ENCODE data around the gene PLD6.

PLD6 gene

GRCh38 chr17:17171186-17171585 lies 34.9 kb downstream of the PLD6 start:
- no peaks in the 10 kb centered on the region for H3K36me3 ChIP-seq (ENCODE audit: insufficient read depth)
- H3K4me1 ChIP-seq (ENCODE audit: low read depth, poor library complexity, severe bottlenecking), result no peaks in the 10 kb centered on the region
- no peak overlapping the region for H3K27ac ChIP-seq
- no peak overlapping the region for H3K4me2 ChIP-seq
- H3K4me3 ChIP-seq (IDR thresholded peaks at IDR 0.05; ENCODE audit: insufficient read depth, low read depth, low read length), result no peak overlapping the region
- H2AFZ ChIP-seq (ENCODE audit: low read depth), result no peak overlapping the region
- TF ChIP-seq, protein P1, sequence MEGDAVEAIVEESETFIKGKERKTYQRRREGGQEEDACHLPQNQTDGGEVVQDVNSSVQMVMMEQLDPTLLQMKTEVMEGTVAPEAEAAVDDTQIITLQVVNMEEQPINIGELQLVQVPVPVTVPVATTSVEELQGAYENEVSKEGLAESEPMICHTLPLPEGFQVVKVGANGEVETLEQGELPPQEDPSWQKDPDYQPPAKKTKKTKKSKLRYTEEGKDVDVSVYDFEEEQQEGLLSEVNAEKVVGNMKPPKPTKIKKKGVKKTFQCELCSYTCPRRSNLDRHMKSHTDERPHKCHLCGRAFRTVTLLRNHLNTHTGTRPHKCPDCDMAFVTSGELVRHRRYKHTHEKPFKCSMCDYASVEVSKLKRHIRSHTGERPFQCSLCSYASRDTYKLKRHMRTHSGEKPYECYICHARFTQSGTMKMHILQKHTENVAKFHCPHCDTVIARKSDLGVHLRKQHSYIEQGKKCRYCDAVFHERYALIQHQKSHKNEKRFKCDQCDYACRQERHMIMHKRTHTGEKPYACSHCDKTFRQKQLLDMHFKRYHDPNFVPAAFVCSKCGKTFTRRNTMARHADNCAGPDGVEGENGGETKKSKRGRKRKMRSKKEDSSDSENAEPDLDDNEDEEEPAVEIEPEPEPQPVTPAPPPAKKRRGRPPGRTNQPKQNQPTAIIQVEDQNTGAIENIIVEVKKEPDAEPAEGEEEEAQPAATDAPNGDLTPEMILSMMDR (conservative IDR thresholded peaks at IDR 0.05; ENCODE audit: low read depth, low read length), result no peak
- H3K79me2 ChIP-seq (ENCODE audit: insufficient read depth, low read depth), result no peaks in the 10 kb centered on the region
- no peaks in the 10 kb centered on the region for H3K27me3 ChIP-seq (ENCODE audit: insufficient read depth, low read depth)
- no peaks in the 10 kb centered on the region for H4K20me1 ChIP-seq (ENCODE audit: insufficient read depth)
- H3K9ac ChIP-seq, result no peak overlapping the region

DNA sequence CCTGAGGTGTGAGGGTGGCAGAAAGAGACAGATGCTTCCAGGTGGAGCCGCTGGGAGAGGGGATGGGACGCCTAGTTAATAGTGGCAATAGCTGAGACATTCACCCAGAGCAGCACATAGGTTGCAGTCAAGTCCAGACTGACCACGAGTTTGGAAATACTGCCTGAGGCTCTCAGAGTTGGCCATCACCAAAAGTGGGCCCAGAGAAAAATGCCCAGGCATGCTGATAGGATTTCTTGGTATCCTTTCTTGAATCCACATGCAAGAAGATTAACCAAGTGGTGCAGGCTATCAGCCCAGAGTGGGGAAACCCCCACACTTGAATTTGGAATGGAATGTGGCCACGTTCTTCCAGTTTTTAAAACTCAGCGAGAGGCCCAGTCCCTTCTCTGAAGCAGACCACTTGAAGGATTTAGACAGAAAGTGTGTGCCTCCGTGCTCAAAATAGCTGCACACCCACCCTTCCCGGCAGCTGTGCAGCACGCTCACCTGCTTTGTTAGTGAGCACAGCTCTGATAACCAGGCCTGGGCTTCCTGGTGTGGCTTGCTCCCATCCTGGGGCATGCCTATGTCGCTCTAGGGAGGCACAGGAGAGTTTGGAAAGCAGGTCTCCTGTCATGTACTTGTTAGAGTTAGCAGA lies 35.7 kb downstream of the PLD6 start:
- Histone ChIP-seq H3K4me2 (no peak overlapping the region), H3K4me3 (IDR thresholded peaks at IDR 0.05; ENCODE audit: insufficient read depth, low read depth, low read length) (no peak overlapping the region), H3K27ac (no peak overlapping the region), H3K9ac (no peak overlapping the region), H3K79me2 (ENCODE audit: insufficient read depth, low read depth) (no peaks in the 10 kb centered on the region), H4K20me1 (ENCODE audit: insufficient read depth) (no peaks in the 10 kb centered on the region), H3K36me3 (ENCODE audit: insufficient read depth) (no peaks in the 10 kb centered on the region), H3K4me1 (ENCODE audit: low read depth, poor library complexity, severe bottlenecking) (no peaks in the 10 kb centered on the region), H3K27me3 (ENCODE audit: insufficient read depth, low read depth) (no peaks in the 10 kb centered on the region), H2AFZ (ENCODE audit: low read depth) (no peak overlapping the region)
- TF ChIP-seq, protein P1 (conservative IDR thresholded peaks at IDR 0.05; ENCODE audit: low read depth, low read length), result no peak

- H3K27me3 ChIP-seq (ENCODE audit: insufficient read depth, low read depth), result no peaks in the 10 kb centered on the region
Measured at GRCh38 chr17:17169396-17169795, 36.7 kb downstream of the PLD6 start.

DNA sequence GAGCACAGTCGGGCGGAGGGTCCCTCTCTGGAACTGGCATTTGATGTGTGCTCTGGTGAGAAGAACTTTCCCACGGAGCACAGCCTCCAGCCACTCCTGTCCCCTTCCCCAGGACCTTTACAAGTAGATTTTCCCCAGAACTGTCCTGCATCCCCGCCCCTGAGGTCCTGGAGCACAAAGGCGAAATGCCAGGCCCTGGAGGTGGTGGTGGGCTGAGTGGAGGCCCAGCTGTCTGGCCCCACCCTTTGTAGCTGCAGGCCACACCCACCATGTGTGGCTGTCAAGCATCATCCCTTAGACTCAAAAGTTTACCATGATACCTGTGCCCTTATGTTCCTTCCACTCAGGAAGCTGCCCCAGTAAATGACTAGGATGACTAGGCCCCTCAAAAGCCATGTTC lies 37.7 kb downstream of the PLD6 start:
- Histone ChIP-seq H3K4me1 (ENCODE audit: low read depth, poor library complexity, severe bottlenecking) (no peaks in the 10 kb centered on the region), H2AFZ (ENCODE audit: low read depth) (no peak overlapping the region), H3K36me3 (ENCODE audit: insufficient read depth) (no peaks in the 10 kb centered on the region), H3K79me2 (ENCODE audit: insufficient read depth, low read depth) (no peaks in the 10 kb centered on the region), H3K4me2 (no peak overlapping the region), H3K4me3 (IDR thresholded peaks at IDR 0.05; ENCODE audit: insufficient read depth, low read depth, low read length) (no peak overlapping the region), H3K27ac (no peak overlapping the region), H3K9ac (no peak overlapping the region), H3K27me3 (ENCODE audit: insufficient read depth, low read depth) (no peaks in the 10 kb centered on the region), H4K20me1 (ENCODE audit: insufficient read depth) (no peaks in the 10 kb centered on the region)
- TF ChIP-seq, protein P1 (conservative IDR thresholded peaks at IDR 0.05; ENCODE audit: low read depth, low read length), result no peak

More at GRCh38 chr17:17169396-17169795, 36.7 kb downstream of the PLD6 start:
- no peak overlapping the region for H3K4me2 ChIP-seq
- TF ChIP-seq, protein P1 (conservative IDR thresholded peaks at IDR 0.05; ENCODE audit: low read depth, low read length), result no peak
- no peaks in the 10 kb centered on the region for H3K4me1 ChIP-seq (ENCODE audit: low read depth, poor library complexity, severe bottlenecking)
- no peak overlapping the region for H3K27ac ChIP-seq
- H3K9ac ChIP-seq, result no peak overlapping the region
- no peaks in the 10 kb centered on the region for H3K79me2 ChIP-seq (ENCODE audit: insufficient read depth, low read depth)
- H2AFZ ChIP-seq (ENCODE audit: low read depth), result no peak overlapping the region
- H3K36me3 ChIP-seq (ENCODE audit: insufficient read depth), result no peaks in the 10 kb centered on the region
- no peak overlapping the region for H3K4me3 ChIP-seq (IDR thresholded peaks at IDR 0.05; ENCODE audit: insufficient read depth, low read depth, low read length)
- no peaks in the 10 kb centered on the region for H4K20me1 ChIP-seq (ENCODE audit: insufficient read depth)
